Hematopoietic multipotent progenitor cell (in vitro differentiated cells): Measurements from ENCODE around the gene DNAJB14. TPM values are rescaled to one million over a fixed set of nuclear protein-coding genes. Genes with fewer than 3 reads are reported as not detected.

Source experiments
- DNase-seq, 3 donors: peaks; one replicate each; pipeline ENCODE4 v3.0.0-alpha.2; 2011 to 2015; ENCODE audit warnings: low read depth in 2 of 3, low spot score in 2 of 3
- total RNA-seq: library from RNA; depleted of rRNA; stranded (reverse); fragments of >200 nt; gene quantifications from one replicate; pipeline ENCODE4 v1.2.3, GENCODE V29; 2012

DNAJB14 gene
- total RNA-seq, 1 donor, result 17.2 TPM

DNA sequence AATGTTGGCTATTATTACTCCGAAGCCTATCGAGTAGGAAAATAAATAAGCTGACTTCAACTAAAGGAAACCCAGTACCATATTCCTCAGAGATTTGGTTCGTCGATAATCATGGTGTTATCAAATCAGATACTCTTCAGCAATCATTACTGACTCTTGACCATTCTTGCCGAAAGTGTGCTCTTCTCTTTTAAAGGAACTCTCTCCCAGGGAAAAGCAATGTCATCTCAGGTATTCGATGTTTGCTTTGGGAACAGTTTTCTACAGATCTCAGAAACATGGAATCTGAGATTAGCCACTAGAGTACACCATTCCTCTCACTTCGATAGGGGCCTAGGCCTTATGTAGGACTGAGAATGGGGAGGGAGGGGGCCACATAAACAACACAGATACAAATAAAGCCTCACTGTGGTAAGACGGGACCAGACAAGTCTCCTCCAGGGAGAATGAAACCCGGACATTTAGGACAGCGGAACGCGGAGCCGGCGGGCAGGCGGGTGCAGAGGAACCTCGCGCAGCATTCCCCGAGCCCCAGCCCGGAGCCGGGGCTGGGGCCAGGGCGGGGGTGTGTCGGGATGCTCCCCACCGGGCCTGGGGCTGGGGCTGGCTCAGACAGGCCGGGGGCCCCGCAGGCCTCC, 581 bp downstream of the DNAJB14 start:
- DNase-seq, result peak; percentile 13 to 28 (median 19)

DNA sequence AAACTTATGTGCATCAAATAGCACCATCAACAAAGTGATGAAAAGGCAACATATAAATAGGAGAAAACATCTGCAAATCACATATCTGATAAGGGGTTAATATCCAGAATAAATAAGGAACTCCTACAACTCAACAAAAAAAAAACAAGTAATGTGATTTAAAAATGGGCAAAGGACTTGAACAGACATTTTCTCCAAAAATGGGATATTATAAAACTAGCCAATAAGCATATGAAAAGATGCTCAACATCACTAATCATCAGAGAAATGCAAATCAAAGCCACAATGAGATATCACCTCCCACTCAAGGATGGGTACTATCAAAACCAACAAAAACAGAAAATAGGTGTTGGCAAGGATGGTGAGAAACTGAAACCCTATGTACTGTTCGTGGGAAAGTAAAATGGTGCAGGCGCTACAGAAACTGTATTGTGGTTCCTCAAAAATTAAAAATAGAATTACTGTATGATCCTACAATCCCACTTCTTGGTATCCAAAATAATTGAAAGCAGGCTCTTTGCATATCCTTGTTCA, 2.4 kb downstream of the DNAJB14 start:
- no peak for DNase-seq

DNA sequence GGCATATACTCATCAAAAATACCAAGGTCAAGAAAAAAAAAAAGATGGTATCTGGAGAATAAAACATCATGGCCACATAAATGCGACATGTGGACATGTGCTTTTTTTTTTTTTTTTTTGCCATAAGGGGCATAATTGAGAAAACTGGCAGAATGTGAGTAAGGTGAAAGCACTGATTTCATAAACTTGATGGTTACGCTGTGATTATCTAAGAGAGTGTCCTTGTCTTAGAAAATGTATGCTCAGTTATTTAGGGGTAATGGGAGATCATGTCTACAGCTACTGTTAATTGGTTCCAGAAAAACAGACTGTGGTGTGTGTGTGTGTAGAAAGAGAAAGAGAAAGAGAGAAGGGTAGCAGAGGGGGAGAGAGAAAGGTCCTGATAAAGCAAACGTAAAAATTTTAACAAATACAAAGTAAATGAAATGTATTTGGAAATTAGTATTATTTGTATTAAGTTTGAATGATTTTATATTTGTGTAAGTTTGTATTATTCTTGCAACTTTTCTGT, 8.1 kb downstream of the DNAJB14 start:
- DNase-seq, result no peak

DNA sequence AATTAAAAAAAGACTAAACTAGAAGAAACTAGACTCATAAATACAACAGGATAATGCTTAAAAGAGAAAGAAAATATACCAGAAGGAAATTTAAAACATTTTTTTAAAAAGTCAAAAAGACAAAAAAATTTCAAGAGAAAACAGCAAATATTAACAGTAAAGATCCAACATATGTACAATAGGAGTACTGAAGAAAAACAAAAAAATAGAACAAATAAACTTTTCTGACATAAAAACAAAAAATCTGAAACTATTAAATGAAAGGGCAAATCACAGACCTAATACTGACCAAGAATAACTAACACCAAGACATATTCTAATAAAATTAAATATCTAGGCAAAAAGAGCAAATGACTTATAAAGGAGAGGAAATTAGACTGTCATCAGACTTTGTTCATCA, 11.5 kb downstream of the DNAJB14 start:
- DNase-seq, result peak in 1 of 3 donors; percentile 11

DNA sequence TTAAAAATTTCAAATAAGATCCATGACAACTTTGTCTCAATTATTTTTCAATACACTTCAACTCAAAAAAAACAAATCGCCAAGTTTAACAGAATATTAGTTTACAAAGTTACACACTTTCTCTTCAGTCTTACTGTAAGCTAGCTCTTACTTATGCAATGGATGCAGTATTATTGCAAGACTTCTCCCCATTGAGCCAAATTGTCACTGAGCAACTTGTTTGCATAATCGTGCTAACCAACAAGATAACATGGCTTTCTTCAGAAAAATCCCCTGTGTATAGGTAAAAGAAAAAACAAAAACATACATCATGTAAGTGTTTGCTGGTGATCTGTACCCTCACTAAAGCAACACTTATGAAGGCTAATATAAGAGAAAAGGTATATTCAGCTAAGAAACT, 18.9 kb downstream of the DNAJB14 start:
- no peak for DNase-seq

DNA sequence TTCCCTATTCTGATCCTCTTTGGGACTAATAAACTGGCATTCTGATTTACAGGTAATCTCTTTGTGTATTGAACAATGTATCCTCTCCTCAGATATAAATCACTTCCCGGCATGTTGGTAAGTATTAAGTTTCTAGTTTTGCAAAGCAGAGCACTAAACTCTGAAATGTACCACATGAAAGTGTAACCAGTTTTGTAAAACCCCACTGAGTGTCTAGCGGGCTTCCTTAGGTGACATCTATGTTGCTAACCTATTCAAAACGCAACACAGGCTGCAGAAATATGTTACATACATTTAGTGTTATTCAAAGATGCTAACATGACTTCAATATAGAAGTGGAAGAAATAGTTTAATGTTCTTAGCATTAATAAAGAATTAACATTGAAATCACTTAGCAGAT, 25.2 kb downstream of the DNAJB14 start:
- no peak for DNase-seq

DNA sequence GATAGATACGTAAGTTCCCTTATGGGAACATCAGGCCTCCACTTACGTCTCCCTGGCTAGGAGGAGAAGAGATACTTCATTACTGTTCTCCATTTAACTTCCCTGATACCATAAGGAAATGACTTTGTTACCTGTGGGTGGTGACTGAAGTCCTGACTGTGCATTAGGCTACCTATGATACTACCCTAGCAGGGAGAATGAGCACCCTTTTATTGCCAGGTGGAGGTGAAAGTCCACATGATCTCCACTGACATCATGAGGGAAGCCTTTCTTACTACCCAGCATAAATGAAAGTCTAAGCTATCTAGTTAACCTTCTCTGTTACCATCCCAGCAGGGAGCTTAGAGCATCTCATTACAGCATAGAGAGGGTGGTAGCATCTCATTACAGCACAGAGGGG, 27.8 kb downstream of the DNAJB14 start:
- DNase-seq, result no peak

DNA sequence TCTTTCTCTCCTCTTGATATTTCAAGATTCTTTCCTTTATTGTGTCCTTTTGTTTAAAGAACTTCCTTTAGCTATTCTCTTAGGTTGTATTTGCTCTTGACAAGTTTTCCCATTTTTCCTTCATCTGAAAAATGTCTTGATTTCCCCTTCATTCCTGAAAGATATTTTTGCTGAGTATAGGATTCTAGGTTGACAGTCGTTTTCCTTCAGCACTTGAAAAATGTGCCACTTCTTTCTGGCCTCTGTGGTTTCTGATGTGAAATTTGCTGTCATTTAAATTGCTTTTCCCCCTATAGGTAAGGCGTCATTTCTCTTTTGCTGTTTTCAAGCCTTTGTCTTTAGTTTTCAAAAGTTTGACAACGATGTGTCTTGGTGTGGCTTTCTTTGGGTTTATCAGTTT, 28.8 kb downstream of the DNAJB14 start:
- no peak for DNase-seq

DNA sequence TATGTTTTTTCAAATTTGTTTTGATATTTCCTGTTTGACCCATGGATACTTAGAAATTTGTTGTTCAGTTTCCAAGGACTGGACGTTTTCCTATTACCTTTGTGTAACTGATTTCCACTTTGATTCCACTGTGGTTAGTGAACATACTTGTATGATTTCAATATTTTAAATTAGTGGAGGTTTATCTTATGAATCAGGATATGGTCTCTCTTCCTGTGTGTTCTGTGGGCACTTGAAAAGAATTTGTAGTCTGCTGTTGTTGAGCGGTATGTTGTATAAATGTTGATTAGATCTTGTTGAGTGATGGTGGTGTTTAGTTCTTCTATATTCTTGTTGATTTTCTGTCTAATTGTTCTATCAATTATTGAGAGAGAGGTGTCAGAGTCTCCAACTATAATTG, 31.0 kb downstream of the DNAJB14 start:
- DNase-seq, result no peak

DNA sequence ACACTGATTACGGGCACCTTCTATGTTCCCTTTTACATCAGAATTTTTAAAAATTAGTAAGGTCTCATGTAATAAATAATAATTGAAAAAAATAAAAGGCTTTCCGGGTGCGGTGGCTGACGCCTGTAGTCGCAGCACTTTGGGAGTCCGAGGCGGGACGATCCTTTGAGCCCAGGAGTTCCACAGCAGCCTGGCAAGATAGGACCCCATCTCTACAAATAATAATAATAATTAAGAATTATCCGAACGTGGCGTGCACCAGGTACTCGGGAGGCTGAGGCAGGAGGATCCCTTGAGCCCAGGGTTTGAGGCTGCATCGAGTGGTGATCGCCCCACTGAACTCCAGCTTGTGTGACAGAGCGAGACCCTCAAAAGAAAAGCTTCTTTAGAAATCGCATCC, 51.4 kb downstream of the DNAJB14 start:
- no peak for DNase-seq

DNA sequence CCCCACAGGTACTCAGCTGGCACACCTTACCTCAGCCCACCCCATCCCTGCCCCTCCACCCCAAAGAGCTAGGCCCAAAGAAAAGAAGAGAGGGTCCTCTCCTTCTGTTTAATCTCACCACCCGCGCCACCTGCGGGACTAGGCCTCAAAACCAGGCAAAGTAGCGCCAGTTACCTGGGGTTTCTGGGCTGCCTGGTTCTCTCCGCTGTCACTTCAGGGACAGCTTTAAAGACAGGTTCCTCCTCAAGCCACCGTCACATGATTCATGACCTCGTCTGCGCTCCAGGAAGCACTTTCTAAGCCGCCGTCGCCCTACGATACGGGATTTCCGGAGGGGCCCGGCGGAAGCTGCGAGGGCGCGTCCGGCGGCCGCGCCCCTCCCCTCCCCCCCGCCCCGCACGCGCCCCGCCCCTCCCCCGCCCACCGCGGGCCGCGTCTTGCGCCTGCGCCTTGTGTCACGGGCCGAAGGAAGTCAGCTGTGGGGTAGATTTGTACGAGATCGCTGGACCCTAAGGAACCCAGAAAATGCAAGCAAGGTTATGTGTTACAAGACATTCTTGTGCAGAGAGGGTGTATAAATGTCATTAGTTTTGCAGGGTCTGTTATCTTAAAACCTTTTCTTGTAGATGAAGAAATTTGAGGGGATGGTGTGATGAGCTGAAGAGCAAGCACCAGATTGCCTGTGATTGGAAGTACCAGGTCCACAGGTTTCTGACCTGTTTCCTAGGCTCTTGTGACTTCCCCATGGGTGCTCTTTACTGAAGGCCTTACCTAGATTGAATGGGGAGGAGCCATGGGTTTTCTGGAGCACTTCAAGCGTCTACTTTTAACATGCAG, 52.0 kb downstream of the DNAJB14 start, which contains the start of gene LAMTOR3:
Gene LAMTOR3, minus strand, starts transcription at position 267 of the 837 bp plus-strand sequence. CDS start 464 bp downstream, outside the sequence.
- peak; percentile 80 to 95 (median 95) for DNase-seq

DNA sequence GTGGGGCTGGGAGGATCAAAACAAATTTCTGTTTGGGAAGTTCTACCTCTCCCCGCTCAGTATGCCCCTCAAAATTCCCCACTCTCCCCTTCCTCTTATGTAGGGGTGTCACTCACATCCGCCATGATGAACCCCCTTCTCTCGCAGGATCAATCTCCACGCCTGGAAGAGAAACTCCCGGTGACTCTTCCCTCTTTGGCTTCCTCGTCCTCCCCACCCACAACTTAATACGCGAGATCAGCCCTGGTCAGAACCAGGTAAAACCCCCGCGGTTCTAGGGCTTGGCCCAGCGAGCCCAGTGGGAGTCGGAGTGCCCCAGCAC, 52.6 kb downstream of the DNAJB14 start:
- DNase-seq, result no peak

DNA sequence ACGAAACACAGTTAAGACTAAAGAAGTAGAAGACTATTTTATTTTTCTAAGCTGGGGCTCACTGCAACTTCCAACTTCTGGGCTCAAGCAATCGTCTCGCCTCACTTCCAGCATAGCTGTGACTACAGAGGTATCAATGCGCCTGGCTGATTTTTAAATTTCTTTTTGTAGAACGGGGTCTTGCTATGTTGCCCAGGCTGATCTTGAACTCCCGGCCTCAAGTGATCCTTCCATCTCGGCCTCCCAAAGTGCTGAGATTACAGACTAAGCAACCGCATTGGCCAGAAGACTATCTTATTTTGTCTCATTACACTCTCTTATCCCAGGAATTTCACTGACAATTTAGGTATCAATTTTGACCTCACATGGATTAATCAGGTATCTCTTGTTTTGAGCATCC, 53.4 kb downstream of the DNAJB14 start:
- DNase-seq, result no peak

DNA sequence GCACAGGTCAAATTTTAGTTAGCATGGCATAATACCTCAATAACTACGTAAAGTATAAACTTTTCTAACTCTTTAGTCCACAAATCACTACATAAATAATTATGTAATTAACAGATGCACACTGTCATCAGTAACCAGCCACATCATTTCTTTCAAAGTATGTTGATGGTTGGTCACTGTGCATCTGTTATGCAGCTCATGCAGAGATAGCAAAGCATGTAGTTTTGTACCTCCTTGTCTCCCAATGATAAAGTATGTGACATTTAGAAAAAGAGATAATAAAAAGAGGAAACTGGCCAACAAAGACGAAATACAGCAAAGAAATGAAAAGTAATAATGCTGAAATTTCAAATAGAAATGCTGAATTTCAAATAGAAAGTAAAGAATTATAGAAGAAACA, 55.1 kb downstream of the DNAJB14 start:
- no peak for DNase-seq

DNA sequence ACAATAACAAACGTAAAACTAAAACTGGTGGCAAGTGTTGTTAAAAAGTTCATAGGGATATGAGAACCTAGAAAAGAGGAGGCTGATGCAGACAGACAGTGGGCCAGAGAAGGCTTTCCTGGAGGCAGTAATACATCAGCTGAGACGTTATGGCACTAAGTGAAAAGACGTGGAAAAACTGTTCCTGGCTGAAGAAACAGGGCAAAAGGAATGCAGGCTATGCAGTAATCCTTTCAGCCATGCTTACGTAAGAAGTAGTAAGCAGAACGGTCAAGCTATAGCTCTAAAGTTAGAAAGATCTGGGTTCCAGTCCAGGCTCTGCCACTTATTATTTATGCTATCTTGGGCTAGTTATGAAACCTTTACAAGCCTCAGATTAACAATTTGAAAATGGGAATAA, 58.6 kb downstream of the DNAJB14 start:
- no peak for DNase-seq

DNA sequence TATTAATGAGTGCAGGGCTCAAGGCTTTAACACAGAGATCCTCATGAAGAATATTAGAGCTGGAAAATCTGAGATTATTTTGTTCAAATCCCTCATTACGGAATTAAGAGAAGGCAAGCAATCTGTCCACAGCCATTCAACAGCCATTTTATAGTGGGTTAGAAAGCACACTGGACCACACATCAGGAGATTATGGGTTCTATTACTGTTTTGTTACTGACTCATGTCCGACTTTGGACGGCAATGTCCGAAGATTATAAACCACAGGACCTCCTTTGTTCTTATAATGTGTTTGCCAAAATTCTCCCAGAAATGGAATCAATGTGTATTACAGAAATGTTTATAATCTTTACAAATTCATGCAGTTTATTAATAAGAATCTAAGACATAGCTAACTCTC, 60.3 kb downstream of the DNAJB14 start:
- no peak for DNase-seq

DNA sequence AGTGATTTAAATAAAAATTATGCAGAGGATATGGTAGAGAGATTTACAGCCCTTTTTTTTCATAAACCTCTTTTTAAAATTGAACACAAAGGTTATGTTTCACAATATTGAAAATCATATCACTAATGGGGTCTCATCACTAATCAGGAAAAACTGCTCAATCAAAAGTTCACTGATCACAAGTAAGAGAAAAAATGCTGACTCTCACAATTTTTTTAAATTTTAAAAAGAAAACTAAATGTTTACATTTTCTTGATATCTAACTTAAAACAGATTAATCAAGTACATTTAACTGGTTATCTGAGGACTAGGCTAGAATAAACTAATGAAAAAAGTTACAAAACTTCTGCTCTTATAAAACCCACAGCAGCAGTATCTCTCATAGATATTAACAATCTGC, 60.7 kb downstream of the DNAJB14 start:
- DNase-seq, result no peak

DNA sequence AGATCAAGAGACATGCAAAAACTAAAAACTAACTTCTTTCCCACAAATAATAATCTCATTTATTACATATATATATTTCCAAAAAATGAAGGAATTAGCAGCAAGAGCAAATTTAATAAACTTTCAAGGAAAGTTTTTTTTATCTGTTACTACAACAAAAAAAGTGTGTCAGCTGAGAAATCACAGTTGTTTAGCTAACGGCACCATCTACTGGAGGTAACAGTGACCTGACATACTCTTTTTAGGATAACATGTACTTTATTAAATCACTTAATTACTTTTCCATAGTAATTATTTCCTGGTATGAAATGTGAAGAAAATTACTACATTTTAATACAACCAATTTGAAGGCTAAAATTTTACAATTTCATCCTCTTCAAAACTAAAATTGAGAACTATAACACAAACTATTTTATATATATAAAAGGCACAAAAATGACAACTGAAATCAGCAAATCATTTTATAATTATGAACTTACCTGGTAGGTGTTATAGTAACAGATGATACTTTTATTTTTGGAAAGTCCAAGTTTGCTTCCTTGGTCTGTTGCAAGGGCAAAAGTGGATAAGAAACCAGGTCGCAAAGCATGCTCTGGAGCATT, 61.3 kb downstream of the DNAJB14 start:
- peak in 2 of 3 donors; percentile 59 to 82 for DNase-seq

DNA sequence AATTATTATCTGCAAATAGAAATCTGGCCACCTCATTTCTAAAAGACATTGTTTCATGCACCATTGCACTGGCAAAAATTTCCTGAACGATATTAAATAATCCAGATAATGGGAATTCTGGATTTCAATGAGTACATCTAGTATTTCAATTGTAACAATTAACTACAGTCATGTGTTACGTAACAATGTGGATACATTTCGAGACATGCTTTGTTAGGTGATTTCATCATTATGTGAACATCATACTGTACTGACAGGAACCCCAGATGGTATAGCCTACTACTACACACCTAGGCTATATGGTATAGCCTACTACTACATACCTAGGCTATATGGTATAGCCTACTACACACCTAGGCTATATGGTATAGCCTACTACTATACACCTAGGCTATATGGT, 67.0 kb downstream of the DNAJB14 start:
- DNase-seq, result no peak

DNA sequence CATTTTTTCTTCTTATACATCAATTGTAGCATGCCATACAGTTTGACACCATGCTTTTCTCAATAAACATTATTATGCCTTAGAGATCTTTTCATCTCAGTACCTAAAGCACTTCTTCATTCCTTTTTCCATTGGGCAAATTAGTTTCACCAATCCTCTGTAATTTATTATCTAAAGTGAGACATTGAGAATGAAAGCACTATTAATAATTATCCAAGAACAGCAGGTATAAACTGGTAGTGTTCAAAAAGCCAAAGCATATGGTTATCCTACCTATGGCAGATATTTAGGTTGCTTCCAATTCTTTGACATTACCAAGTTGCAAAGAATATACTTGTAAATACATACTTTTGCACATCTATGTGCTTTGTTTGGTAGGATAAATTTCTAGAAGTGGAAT, 67.8 kb downstream of the DNAJB14 start:
- no peak for DNase-seq

DNA sequence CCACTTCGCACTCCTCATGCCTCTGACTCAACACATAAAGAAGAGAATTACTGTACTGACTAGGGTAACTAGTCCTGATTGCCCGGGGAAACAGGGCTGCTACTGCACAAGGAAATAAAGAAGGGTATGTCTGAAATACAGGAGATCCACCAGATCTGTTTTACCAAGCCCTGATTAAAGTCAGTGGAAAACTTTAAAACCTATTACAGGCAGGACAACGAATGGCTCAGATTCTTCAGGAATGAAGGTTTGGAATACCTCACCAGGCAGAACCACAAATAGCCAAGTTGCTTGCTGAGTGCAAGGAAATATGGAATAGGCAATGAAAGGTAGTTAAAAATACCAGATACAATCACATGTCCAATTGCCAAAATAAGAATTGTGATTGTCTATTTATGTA, 69.5 kb downstream of the DNAJB14 start:
- DNase-seq, result no peak

DNA sequence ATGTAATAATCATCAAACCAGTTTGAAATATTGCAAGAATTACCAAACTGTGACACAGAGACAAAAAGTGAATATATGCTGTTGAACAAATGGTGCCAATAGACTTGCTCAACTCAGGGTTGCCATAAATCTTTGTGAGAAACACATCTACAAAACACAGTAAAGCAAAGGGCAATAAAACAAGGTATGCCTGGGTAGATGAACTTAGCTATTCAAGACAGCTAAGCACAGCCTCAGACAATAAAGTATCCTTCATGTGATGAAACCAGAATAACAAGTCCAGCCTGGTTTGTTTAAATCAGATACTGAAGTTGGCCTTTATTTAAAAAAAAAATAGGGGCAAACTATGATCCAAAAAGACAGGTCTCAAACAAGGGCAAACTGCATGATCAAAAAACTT, 71.3 kb downstream of the DNAJB14 start:
- DNase-seq, result no peak
